ENCODE data around the gene SERPINA1. TPM values are rescaled to one million over a fixed set of nuclear protein-coding genes. Genes with fewer than 3 reads are reported as not detected.
A peak's percentile ranks its signal among the peaks of the same experiment; 100 is the strongest.

SERPINA1 gene
- total RNA-seq, 1 donor from 2014 or later: 994 TPM

DNA sequence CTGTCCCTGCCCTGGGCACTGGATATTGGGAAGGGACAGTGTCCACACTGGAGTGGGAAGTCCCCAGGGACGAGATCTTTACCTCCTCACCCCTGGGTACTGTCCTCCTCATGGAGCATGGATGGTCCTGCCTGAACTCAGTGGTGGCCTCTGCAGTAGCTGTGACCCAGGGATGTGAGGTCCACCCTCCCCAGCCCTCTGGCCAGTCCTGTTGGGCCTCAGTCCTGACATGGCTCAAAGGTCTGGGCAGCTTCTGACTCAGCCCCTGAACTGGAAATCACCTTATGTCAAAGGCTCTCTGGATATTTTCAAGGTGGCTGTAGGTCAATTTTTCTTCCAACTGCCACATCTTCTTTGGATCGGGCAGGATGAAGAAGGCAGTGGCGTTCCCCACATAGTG, 24.4 kb downstream of the SERPINA1 start:
- Histone ChIP-seq H3K4me1 (no peaks in the 10 kb centered on the region), H3K4me3 (no peak overlapping the region), H3K27ac (no peak overlapping the region), H3K36me3 (no peaks in the 10 kb centered on the region), H3K9me3 (no peaks in the 10 kb centered on the region), H3K27me3 (ENCODE audit: low read depth) (no peaks in the 10 kb centered on the region)
- no peak for ATAC-seq
- no peak for TF ChIP-seq CTCF (IDR thresholded peaks at IDR 0.05)
- intact Hi-C loops (cut with DNase I): no loop called here
- no peak for DNase-seq

- Histone ChIP-seq H3K4me3 (no peak overlapping the region), H3K36me3 (no peaks in the 10 kb centered on the region), H3K4me1 (no peaks in the 10 kb centered on the region), H3K27me3 (ENCODE audit: low read depth) (no peaks in the 10 kb centered on the region), H3K9me3 (no peaks in the 10 kb centered on the region), H3K27ac (no peak overlapping the region)
- intact Hi-C loops (cut with DNase I): no loop called here
- DNase-seq (no peak), ATAC-seq (no peak)
- no peak for TF ChIP-seq CTCF (IDR thresholded peaks at IDR 0.05)
Measured at GRCh38 chr14:94363151-94363624, 25.2 kb downstream of the SERPINA1 start.

DNA sequence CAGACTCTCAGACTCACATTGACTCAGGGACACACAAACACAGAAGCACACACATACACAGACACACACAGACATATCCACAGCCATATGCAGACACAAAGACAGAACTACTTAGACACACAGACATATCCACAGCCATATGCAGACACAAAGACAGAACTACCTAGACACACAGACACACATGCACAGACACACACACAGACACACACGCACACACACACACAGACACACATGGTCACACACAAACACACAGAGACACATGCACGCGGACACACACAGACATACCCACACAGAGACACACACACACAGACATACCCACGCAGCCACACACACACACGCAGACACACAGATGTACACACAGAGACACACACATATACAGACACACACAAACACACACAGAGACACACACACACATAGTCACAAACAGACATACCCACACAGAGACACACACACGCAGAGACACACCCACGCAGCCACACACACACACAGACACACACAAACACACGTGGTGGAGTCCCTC, 25.7 kb downstream of the SERPINA1 start:
- Histone ChIP-seq H3K27me3 (ENCODE audit: low read depth) (no peaks in the 10 kb centered on the region), H3K36me3 (no peaks in the 10 kb centered on the region), H3K4me3 (no peak overlapping the region), H3K27ac (no peak overlapping the region), H3K9me3 (no peaks in the 10 kb centered on the region), H3K4me1 (no peaks in the 10 kb centered on the region)
- TF ChIP-seq CTCF (IDR thresholded peaks at IDR 0.05): no peak
- intact Hi-C loops (cut with DNase I): no loop called here
- ATAC-seq (no peak), DNase-seq (no peak)

DNA sequence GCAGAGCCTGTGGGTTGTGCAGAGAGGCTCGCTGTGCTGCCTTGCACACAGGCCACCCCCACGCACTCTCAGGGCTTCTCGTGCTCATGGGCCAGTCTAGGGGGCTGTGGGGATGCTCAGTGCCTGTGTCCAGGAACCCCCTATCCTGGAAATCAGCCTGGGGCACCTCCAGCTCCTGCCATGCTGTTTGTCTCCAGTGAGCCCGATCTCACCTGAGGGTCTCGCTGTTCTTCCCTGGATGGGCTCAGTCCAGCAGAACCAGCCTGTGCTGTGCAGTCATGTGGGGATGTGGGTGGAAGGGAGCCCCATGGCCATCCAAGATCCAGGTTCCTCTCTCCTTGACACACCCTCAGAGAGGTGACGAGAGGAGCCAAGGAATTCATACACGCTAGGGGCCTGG, 26.7 kb downstream of the SERPINA1 start:
- Histone ChIP-seq H3K4me1 (no peaks in the 10 kb centered on the region), H3K27ac (no peak overlapping the region), H3K4me3 (no peak overlapping the region), H3K36me3 (no peaks in the 10 kb centered on the region), H3K9me3 (no peaks in the 10 kb centered on the region), H3K27me3 (ENCODE audit: low read depth) (no peaks in the 10 kb centered on the region)
- intact Hi-C loops (cut with DNase I): no loop called here
- no peak for TF ChIP-seq CTCF (IDR thresholded peaks at IDR 0.05)
- ATAC-seq: peak in 1 of 2 donors; percentile 41
- DNase-seq: no peak

- H3K4me3 ChIP-seq: no peak overlapping the region
- no peak for DNase-seq
- H3K36me3 ChIP-seq: no peaks in the 10 kb centered on the region
- peak in 1 of 2 donors; percentile 24 for ATAC-seq
- no peaks in the 10 kb centered on the region for H3K27me3 ChIP-seq (ENCODE audit: low read depth)
- intact Hi-C loops (cut with DNase I): no loop called here
- no peaks in the 10 kb centered on the region for H3K4me1 ChIP-seq
- no peaks in the 10 kb centered on the region for H3K9me3 ChIP-seq
- no peak overlapping the region for H3K27ac ChIP-seq
- TF ChIP-seq CTCF (IDR thresholded peaks at IDR 0.05): no peak
Measured at GRCh38 chr14:94360945-94361565, 27.3 kb downstream of the SERPINA1 start.

Data from lower lobe of right lung (tissue), 2 donors.